PFSK-1 (cell line): ENCODE data around the gene ZNF343.

Experiments used
- FOXP2 ChIP-seq: optimal IDR thresholded peaks from 2 replicates; pipeline ENCODE3; 2011; ENCODE audit warnings: borderline replicate concordance, control low read depth, inconsistent platforms; ENCODE audit not compliant: insufficient read depth; ENCODE audit errors: extremely low read length, extremely low read depth
- POLR2AphosphoS5 ChIP-seq: IDR thresholded peaks from 2 replicates; pipeline ENCODE4 v1.6.1; 2012; ENCODE audit warnings: low read depth, mild to moderate bottlenecking, control low read depth, low read length, moderate library complexity
- SIN3A ChIP-seq: IDR thresholded peaks from 2 replicates; pipeline ENCODE4 v1.6.1; 2012; ENCODE audit warnings: mild to moderate bottlenecking, low read length, moderate library complexity, borderline replicate concordance; ENCODE audit not compliant: insufficient read depth
- TAF1 ChIP-seq: IDR thresholded peaks from 2 replicates; pipeline ENCODE4 v1.6.1; 2012; ENCODE audit warnings: low read length, control low read depth, borderline replicate concordance; ENCODE audit not compliant: insufficient read depth
- TF ChIP-seq, protein P1 (sequence below), 2 experiments: IDR thresholded peaks; 2 replicates each; pipeline versions ENCODE4 v1.6.1 to v1.8.0; 2011 to 2012; ENCODE audit warnings: low read depth in 2 of 2, low read length in 2 of 2, control low read depth in 1 of 2, inconsistent platforms in 1 of 2, mild to moderate bottlenecking in 1 of 2, moderate library complexity in 1 of 2; ENCODE audit not compliant: insufficient read depth in 1 of 2

Gene ZNF343

DNA sequence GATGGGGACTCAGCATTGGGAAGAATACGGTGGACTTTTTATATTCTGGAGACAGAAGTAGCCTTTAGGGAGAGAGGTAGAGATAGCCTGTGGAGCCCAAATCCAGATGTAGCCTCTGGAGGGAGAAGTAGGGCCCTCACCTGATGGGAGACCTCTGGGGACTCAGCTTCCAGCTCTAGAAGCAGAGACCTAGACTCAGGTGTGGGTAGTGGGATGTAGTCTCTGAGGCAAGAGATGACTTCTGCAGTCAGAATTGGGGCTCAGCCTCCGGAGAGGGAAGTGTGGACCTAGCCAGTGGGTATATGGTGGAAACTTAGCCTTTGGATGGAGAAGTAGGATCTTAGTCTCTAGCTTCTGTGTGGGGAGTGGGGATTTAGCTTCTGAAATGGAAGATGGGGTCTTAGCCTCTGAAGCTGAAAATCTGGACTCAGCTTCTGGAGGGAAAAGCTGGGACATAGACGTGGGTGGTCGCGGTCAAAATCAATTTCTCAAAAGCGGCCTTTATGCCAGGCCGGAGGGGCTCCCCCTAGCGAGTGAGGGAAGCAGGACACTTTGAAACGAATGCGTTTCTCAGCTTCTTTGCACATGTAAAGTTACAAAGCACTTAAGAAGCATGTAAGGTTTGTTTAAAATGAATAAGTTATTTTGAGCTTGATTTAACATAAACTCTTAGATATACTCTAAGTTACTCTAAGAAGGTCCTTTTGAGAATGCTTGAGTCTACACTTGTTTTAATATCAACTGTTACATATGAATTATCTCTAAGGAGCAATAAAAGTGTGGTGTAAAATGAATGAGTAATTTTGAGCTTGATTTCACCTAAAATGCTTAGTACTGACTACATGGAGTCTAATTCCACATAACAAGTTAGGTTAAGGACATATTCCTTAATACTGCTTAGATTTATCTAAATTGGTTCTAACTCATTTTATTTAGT lies 12.9 kb upstream of the ZNF343 start:
- TF ChIP-seq SIN3A, result no peak
- TF ChIP-seq TAF1, result no peak
- no peak for TF ChIP-seq FOXP2
- TF ChIP-seq, protein P1, sequence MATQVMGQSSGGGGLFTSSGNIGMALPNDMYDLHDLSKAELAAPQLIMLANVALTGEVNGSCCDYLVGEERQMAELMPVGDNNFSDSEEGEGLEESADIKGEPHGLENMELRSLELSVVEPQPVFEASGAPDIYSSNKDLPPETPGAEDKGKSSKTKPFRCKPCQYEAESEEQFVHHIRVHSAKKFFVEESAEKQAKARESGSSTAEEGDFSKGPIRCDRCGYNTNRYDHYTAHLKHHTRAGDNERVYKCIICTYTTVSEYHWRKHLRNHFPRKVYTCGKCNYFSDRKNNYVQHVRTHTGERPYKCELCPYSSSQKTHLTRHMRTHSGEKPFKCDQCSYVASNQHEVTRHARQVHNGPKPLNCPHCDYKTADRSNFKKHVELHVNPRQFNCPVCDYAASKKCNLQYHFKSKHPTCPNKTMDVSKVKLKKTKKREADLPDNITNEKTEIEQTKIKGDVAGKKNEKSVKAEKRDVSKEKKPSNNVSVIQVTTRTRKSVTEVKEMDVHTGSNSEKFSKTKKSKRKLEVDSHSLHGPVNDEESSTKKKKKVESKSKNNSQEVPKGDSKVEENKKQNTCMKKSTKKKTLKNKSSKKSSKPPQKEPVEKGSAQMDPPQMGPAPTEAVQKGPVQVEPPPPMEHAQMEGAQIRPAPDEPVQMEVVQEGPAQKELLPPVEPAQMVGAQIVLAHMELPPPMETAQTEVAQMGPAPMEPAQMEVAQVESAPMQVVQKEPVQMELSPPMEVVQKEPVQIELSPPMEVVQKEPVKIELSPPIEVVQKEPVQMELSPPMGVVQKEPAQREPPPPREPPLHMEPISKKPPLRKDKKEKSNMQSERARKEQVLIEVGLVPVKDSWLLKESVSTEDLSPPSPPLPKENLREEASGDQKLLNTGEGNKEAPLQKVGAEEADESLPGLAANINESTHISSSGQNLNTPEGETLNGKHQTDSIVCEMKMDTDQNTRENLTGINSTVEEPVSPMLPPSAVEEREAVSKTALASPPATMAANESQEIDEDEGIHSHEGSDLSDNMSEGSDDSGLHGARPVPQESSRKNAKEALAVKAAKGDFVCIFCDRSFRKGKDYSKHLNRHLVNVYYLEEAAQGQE (IDR thresholded peaks at IDR 0.05; ENCODE audit: insufficient read depth in 1 of 2, low read depth in 2 of 2, low read length in 2 of 2), result no peak
- no peak for TF ChIP-seq POLR2AphosphoS5

DNA sequence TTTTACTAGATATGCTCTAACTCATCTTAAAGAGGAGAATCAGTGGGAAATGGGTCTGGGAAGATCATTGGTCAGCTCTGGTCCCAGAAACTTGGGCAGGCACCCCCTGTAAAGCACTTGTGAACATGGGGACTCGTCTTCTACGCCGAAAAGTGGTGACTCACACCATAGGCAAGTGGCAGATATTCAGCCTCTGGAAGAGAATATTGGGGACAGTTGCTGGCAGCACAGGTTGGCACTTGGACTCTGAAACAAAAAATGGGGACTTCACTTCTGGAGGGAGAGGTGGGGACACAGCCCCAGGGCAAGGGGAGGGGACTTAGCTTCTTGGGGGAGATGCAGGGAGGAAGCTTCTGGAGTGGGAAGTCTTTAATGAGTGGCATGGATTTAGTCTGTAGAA lies 11.9 kb upstream of the ZNF343 start:
- TF ChIP-seq SIN3A (no peak), POLR2AphosphoS5 (no peak), TAF1 (no peak), FOXP2 (no peak)
- TF ChIP-seq, protein P1 (IDR thresholded peaks at IDR 0.05; ENCODE audit: insufficient read depth in 1 of 2, low read depth in 2 of 2, low read length in 2 of 2), result no peak

DNA sequence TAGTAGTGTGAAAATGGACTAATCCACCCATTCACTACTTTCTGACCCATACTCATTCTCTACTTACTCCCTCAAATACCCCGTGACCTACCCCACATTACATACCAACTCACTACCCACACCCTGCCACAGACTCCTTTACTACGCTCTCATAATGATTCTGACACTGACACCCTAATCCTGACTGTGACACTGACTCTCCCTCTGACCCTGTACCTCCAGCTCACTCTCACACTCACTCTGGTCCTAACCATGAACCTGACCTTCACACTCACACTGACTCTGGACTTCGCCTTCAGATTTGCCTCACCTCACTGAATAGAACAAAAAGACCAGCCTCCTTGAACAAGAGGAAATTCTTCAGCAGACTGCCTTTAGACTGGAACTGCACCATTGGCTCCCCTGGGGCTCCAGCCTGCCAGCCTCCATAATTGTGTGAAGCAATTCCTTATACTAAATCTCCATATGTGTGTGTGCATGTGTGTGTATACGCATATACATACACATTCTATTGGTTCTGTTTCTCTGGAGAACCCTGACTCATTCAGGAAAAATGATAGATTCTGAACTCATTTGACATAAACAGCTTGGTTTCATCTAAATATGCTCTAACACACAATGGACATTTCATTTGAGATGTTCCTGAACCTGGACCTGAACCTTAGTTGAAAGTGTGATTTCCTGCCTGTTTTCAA lies 10.5 kb upstream of the ZNF343 start:
- TF ChIP-seq, protein P1 (IDR thresholded peaks at IDR 0.05; ENCODE audit: insufficient read depth in 1 of 2, low read depth in 2 of 2, low read length in 2 of 2), result no peak
- TF ChIP-seq POLR2AphosphoS5, result no peak
- TF ChIP-seq SIN3A, result no peak
- no peak for TF ChIP-seq FOXP2
- no peak for TF ChIP-seq TAF1

DNA sequence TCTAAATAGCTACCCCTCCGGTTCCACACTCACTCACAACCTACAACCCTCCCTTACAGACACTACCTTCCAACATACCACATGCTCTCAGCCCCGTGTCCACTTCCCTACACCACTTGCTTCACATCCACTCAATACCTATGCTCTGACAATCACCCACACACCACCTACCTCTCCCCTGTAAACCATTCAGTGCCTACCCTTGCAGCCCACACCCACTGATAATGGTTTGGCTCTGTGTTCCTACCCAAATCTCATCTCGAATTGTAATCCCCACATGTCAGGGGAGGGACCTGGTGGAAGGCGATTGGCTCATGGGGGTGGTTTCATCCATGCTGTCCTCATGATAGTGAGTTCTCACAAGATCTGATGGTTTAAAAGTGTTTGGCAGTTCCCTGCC lies 9.8 kb upstream of the ZNF343 start:
- TF ChIP-seq POLR2AphosphoS5, result no peak
- TF ChIP-seq, protein P1 (IDR thresholded peaks at IDR 0.05; ENCODE audit: insufficient read depth in 1 of 2, low read depth in 2 of 2, low read length in 2 of 2), result no peak
- TF ChIP-seq SIN3A, result no peak
- TF ChIP-seq FOXP2, result no peak
- TF ChIP-seq TAF1, result no peak
